GM10266 (cell line): Measurements from ENCODE around the gene DDX17.
A peak's percentile ranks its signal among the peaks of the same experiment; 100 is the strongest.

Experiments
- DNase-seq: peaks from one replicate; pipeline ENCODE4 v3.0.0; 2012; ENCODE audit errors: extremely low spot score
- TF ChIP-seq, protein P1 (sequence below): IDR thresholded peaks from 2 replicates; pipeline ENCODE4 v1.5.1; 2012; ENCODE audit warnings: mild to moderate bottlenecking, low read depth; ENCODE audit not compliant: control insufficient read depth, insufficient read depth; ENCODE audit errors: missing control alignments

DDX17 gene

DNA sequence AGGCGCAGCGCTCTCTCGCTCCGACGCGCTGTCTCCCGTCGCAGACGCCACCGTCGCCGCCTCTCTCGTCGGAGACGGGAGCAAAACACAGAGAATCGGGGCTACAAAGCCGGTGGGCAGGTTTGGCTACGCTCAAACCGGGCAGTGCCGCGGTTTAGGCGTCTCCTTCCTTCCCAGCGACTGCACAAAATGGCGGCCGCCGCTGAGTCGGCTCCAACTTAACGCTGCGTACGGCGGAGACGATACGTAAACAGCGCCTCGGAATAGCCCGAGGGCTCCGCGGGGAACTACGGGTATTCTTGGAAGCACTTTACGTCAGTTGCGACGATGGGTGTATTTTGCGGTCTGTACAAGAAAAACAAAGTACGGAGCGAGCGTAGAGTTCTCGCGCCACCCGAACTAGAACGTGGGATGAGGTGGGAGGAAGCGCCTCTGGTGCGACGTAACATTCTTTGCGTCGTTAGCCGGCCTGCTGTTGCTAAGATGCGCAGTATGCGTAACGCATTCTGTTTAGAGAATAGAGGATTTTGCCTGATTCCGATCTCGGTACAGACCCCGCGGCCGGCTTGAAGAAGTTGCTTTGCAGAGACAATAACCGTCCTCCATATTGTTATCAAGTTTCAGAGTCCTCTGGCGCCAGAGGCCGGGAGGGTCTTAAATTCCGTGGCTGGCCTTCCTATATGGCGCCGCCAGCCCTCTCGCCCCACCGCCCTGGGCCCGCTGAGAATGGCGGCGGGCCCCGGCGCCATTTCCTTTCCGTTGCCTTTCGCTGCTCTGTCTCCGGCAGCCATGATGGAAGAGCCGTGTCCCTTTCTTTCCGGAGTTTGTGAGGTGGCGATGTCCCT, at the start of gene DDX17:
DDX17 (minus strand) TSS at position 194 of the 845 bp plus-strand sequence.
- TF ChIP-seq, protein P1, sequence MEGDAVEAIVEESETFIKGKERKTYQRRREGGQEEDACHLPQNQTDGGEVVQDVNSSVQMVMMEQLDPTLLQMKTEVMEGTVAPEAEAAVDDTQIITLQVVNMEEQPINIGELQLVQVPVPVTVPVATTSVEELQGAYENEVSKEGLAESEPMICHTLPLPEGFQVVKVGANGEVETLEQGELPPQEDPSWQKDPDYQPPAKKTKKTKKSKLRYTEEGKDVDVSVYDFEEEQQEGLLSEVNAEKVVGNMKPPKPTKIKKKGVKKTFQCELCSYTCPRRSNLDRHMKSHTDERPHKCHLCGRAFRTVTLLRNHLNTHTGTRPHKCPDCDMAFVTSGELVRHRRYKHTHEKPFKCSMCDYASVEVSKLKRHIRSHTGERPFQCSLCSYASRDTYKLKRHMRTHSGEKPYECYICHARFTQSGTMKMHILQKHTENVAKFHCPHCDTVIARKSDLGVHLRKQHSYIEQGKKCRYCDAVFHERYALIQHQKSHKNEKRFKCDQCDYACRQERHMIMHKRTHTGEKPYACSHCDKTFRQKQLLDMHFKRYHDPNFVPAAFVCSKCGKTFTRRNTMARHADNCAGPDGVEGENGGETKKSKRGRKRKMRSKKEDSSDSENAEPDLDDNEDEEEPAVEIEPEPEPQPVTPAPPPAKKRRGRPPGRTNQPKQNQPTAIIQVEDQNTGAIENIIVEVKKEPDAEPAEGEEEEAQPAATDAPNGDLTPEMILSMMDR: no peak
- DNase-seq: peak; percentile 93

DNA sequence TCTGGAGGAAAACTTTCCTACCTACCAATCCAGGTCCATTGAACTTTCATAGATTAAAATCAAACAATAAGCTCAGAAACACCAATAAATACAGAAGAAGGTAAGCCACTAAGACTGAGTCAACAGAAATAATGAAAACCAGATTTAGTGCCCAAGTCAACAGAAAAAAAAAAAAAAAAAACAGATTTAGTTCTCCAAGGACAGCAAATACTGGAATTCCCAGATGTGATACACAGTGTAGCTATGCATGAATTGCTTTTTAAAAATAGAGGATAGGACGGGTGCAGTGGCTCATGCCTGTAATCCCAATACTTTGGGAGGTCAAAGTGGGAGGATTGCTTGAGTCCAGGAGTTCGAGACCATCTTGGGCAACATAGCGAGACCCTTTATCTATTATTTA, 48.2 kb upstream of the DDX17 start:
- TF ChIP-seq, protein P1: no peak
- no peak for DNase-seq

DNA sequence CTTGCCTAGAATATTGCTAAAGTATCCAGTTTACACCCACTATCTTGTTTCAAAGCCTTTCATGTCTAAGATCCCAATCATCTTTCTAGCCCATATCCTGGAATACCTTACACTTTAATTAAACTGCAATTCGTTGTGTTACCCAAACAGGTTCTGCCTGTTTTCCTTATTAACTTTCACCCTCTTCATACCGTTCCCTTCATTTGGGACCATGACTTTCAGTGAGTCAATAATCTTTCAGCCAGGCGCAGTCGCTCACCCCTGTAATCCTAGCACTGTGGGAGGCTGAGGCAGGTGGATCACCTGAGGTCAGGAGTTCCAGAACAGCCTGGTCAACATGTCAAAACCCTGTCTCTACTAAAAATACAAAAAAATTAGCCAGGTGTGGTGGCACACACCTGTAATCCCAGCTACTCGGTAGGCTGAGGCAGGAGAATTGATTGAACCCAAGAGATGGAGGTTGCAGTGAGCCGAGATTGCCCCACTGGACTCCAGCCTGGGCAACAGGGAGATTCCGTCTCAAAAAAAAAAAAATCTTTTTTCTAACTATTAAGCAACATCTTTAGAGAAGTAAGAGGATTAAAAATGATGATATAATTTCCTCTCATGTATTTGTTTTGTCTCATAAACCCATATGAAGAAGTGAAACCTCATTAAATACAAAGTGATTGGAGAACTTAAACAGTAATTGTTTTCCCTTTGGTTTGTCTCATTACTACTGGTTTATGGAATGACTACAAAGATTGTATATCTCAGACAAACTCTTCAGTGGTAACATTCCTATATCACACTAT, 43.2 kb upstream of the DDX17 start:
- TF ChIP-seq, protein P1: no peak
- DNase-seq: no peak

DNA sequence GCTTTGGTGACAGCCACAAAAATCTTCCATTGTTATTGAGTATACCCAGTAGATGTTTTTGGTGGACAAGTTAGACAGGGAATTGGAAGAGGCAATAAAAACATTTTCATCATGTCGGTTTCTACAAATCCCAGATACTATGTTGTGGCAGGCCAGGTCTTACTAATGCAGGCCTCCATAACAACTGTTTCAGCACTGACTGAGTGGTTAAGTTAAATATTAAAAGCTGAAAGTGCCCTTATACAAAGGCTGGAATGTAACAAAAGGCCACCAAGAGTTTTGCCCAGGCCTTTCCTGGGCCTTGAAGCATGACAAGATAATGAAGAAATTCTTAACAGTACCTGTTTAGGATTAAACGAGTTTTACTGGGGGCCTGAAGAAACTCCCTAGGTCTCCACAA, 34.6 kb upstream of the DDX17 start:
- no peak for DNase-seq
- TF ChIP-seq, protein P1: no peak

DNA sequence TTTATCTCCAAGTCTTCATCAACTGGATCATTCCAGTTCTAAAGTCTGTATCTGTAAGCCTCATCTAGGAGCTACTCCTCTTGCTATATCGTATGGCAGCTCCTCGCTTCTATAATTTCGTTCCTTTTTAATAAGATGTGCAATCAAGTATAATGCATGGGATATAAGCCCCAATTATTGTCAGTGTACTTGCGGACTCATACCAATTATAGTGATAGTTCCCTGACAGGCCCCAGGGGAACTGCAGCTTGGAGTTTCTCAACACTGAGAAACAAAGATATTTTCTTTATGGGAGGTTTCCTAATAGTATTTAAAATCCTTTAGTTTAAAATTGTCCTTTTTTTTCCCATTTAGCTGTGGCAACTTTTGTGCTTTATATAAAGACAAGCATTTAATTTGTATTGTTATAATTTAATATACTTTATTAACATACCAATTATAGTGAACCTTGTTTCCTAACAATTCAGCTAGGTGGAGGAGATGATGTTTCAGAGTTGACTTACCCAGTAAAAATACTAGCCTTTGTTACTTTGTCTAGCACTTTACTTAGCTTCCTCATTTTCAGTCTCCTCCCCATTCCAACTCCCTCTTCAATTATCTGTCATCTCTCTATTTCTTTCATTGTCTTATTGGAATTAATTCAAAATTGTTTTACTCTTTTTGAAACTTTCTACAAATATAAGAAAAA, 25.3 kb upstream of the DDX17 start:
- DNase-seq: no peak
- TF ChIP-seq, protein P1: no peak

DNA sequence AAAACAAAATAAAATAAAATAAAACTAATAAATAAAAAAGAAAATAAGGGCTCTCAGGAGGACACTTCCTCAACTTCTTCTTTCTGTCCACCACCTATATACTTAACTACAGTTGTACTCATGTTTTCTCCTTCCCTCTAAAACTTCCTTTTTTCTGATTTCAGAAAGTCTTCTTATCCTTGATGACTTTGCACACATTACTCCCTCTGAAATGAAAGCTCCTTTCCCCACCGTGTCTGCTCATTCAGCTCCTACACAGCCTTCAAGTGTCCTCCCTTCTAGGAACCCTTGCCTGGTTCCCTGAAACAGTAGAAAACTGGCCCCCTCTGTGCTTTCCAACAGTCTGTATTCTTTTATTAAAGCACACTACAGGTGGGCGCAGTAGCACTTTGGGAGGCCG, 18.3 kb upstream of the DDX17 start:
- no peak for DNase-seq
- TF ChIP-seq, protein P1: no peak
